ENCODE measurements around the gene BRIP1.
"Not testable (repeated sequence)": the region's sequence is repeated elsewhere in the genome, so short reads cannot be mapped to it uniquely, and the experiment has no call there.

BRIP1 gene

GRCh38 chr17:61723183-61723582 is 140.1 kb downstream of the BRIP1 start:
- DNase-seq: no peak

DNA sequence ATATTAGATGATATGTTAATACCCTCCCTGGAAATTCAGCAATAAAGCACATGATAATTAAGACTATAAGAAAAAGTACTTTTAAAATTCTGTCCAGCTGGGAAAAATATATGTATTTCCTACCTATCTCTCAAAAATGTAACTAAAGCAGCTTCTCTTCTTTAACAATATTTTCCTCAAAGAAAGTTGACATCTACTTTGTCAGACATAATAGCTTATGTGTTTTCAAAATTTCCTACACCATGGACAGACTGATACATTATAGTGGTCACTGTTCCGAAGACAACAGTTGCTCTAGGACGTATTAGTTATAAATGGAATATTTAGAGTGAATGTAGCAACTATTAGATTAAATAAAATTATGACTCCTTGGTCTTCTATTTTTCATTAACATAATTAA is 140.9 kb downstream of the BRIP1 start:
- no peak for DNase-seq

DNA sequence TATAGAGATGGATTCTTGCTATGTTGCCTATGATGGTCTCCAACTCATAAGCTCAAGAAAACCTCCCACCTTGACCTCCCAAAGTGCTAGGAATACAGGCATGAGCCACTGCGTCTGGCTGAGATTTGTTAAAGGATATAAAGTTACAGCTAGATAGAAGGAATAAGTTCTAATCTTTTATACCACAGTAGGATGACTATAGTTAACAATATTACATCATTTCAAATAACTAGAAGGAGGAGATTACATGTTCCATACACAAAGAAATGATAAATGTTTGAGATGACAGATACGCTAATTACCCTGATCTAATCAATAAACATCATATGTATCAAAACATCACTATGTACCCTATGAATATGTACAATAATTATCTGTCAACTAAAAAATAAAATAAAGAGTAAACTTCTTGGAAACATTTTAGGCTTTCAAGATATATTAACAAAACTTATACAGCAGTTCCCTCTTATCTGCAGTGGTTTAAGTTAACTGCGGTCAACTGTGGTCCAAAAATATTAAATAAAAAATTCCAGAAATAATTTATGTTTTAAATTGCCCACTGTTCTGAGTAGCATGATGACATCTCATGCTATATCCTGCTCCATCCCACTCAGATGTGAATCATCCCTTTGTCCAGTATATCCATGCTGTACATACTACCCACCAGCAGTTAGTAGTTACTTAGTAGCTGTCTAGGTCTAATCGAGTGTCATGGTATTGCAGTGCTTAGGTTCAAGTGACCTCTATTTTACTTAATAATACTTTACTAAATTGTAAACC is 143.1 kb downstream of the BRIP1 start:
- DNase-seq: no peak

- not testable (repeated sequence) for DNase-seq
These were observed 144.1 kb downstream of the BRIP1 start for GRCh38 chr17:61719220-61719619.

- no peak for DNase-seq
These were observed 145.3 kb downstream of the BRIP1 start for GRCh38 chr17:61718022-61718421.

- DNase-seq: no peak
These were observed 146.0 kb downstream of the BRIP1 start for GRCh38 chr17:61717352-61717751.

- DNase-seq: no peak
These were observed 147.0 kb downstream of the BRIP1 start for GRCh38 chr17:61716225-61716829.

- DNase-seq: no peak
These were observed 148.0 kb downstream of the BRIP1 start for GRCh38 chr17:61715348-61715747.

- DNase-seq: no peak
These were observed 149.0 kb downstream of the BRIP1 start for GRCh38 chr17:61714300-61714699.

DNA sequence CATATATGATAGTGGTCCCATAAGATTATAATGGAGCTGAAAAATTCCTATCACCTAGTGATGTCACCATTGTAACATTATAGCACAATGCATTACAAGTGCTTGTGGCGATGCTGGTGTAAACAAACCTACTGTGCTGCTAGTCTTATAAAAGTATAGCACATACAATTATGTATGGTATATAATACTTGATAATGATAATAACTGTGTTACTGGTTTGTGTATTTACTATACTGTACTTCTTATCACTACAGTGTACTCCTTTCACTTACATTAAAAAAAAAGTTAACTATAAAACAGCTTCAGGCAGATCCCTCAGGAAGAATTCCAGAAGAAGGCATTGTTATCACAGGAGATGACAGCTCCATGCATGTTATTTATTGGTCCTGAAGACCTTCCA is 150.3 kb downstream of the BRIP1 start:
- no peak for DNase-seq

DNA sequence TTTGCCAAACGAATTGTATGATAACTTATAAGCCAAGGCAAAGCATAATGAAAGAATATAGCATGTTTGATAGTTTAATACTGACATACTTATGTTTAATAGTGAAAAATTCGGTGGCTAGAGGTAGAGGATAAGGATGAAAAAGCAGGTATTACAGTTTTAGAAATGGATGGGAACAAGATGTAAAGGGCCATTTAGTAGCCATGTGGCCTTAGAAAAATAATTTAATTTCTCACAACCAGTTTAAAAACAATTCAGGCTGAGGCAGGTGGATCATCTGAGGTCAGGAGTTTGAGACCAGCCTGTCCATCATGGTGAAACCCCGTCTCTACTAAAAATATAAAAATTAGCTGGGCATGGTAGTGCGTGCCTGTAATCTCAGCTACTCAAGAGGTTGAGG is 152.8 kb downstream of the BRIP1 start:
- DNase-seq: no peak

DNA sequence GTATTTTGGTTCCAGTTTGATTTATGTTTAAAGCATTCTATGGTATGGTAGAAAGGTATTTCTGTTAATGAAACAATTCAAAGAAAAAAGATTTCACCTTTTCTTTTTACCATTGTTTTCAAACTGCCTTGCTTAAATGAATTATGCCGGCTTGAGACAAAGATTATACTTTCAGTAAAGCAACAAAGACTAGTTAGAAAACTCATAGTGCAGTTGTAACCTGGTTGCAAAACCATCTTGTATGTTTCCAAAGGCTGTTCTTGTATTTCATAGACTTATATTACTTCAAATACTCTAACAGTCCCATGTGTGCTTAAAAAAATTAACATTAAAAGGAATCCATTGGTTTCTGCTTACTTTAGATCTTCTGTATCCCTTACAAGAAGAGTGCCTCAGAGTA is 153.8 kb downstream of the BRIP1 start:
- no peak for DNase-seq

DNA sequence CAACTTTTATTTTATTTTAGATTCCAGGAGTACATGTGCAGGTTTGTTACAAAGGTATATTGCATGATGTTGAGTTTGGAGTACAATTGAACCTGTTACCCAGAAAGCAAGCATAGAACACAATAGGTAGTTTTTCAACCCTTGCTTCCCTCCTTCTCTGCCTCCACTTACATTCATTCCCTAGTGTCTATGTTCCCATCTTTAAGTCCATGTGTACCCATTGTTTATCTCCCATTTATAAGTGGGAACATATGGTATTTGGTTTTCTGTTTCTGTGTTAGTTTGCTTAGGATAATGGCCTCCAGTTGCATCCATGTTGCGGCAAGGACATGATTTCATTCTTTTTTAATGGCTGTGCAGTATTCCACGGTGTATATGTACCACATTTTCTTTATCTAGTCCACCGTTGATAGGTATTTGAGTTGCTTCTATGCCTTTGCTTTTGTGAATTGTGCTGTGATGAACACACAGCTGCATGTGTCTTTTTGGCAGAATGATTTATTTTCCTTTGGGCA is 158.3 kb downstream of the BRIP1 start:
- no peak for DNase-seq

GRCh38 chr17:61702450-61702849 is 160.9 kb downstream of the BRIP1 start:
- no peak for DNase-seq

GRCh38 chr17:61701978-61702377 is 161.3 kb downstream of the BRIP1 start:
- DNase-seq: no peak

- DNase-seq: no peak
These were observed 162.0 kb downstream of the BRIP1 start for GRCh38 chr17:61701334-61701733.

DNA sequence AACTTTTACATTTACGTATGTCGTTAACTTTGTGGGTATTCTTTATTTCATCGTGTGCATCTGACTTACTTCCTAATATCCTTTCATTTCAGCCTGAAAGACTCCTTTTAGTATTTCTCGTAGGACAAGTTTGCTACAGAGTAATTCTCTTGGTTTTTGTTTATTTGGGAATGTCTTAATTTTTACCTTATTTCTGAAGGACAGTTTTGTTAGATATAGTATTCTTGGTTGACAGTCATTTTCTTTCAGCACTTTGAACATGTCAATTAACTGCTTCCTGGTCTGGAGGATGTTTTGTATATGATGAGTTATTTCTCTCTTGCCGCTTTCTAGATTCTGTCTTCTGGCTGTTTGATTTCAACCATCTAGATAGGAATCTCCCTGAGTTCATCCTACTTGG is 163.1 kb downstream of the BRIP1 start:
- DNase-seq: no peak

DNA sequence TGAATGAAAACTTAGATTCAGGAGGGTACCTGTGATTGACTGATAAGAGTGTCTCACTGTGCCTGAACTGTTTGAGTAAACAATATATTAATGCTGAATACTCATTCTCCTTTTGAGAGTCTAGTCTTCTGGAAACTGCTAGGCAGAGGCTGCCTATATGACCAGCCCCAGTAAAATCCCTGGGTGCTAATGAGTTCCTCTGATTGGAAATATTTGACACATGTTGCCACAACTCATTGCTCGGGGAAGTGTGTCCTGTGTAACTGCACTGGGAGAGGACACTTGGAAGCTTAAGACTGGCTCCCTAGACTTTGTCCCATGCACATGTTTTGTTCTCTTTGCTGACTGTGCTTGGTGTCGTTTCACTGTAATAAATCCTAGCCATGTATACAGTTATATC is 163.6 kb downstream of the BRIP1 start:
- DNase-seq: no peak

DNA sequence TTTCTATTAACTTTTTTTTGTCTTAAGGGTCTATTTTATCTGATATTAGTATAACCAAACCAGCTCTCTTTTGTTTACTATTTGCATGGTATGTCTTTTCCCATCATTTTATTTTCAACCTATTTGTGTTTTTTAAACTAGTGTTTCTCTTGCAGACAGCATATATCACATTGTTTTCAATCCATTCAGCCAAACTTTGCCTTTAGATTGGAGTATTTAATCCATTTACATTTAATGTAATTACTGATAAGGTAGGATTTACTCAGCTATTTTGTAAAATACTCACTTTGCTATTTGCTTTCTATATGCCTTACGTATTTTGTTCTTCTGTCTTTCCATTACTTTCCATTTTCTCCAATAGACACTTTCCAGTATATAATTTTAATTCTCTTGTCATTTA is 164.3 kb downstream of the BRIP1 start:
- no peak for DNase-seq

GRCh38 chr17:61698244-61698643 is 165.1 kb downstream of the BRIP1 start:
- DNase-seq: no peak

DNA sequence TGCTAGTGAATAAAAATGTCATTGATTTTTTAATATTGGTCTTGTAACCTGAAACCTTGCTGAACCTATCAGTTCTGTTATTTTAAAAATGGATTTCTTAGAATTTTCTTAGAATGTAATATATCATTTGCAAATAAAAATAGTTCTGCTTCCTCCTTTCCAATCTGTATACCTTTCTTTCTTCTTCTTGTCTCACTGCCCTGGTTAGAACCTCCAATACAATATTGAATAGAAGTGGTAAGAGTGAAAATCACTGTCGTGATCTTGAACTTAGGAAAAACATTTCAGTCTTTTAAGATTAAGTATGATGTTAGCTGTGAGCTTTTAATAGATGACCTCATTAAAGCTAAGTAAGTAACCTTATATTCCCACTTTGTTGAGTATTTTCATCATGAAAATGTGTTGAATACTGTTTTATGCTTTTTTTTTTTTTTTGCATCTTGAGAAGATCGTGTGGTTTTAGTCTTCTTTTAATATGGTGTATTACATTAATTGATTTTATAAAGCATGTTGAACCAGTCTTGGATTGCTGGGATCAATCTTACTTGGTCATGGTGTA is 167.5 kb downstream of the BRIP1 start:
- DNase-seq: no peak

GRCh38 chr17:61694095-61694494 is 169.2 kb downstream of the BRIP1 start:
- DNase-seq: no peak

DNA sequence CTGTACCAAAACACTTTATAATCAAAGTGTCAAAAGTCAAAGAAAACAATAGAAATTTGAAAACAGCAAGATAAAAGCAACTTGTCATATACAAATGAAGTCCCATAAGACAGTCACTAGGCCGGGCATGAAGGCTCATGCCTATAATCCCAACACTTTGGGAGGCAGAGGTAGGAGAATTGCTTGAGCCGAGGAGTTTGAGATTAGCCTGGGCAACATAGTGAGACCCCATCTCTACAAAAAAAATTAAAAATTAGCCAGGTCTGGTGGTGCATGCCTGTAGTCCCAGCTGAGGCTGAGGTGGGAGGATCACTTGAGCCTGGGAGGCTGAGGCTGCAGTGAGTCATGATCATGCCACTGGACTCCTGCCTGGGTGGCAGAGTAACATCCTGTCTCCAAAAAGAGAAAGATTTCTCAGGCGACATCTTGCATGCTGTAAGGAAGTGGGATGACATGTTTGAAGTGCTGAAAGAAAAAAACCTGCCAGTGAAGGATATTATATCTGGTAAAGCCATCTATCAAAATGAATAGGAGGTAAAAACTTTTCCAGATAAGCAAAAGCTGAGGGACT is 173.6 kb downstream of the BRIP1 start:
- no peak for DNase-seq

- DNase-seq: no peak
These were observed 175.6 kb downstream of the BRIP1 start for GRCh38 chr17:61687769-61688168.
